Uterus (tissue), 2 donors: ENCODE measurements around the gene ZGLP1.
"Not testable (repeated sequence)": the region's sequence is repeated elsewhere in the genome, so short reads cannot be mapped to it uniquely, and the experiment has no call there.

Experiments used
- POLR2A ChIP-seq, 2 donors: fragments of 450-650 bp; IDR thresholded peaks; one replicate each; pipeline ENCODE4 v1.6.1; 2016; ENCODE audit warnings: antibody characterized with exemption in 2 of 2, mild to moderate bottlenecking in 1 of 2, moderate library complexity in 1 of 2
- TF ChIP-seq, protein P1 (sequence below), 4 experiments: fragments of 200-600 bp in 2 of 4; fragments of 450-650 bp in 2 of 4; sonication (generic) in 2 of 4; IDR thresholded peaks; one replicate each; pipeline ENCODE4 v1.5.1; 2016 to 2019; ENCODE audit warnings: antibody characterized with exemption in 4 of 4, mild to moderate bottlenecking in 2 of 4, moderate library complexity in 1 of 4

DNA sequence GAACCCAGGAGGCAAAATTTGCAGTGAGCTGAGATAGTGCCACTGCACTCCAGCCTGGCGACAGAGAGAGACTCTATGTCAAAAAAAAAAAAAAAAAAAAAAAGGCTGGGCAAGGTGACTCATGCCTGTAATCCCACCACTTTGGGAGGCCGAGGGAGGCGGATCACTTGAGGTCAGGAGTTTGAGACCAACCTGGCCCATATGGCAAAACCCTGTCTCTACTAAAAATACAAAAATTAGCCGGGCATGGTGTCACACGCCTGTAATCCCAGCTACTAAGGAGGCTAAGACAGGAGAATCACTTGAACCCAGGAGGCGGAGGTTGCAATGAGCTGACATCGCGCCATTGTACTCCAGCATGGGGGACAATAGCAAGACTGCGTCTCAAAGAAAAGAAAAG, 27.1 kb upstream of the ZGLP1 start:
- TF ChIP-seq, protein P1, sequence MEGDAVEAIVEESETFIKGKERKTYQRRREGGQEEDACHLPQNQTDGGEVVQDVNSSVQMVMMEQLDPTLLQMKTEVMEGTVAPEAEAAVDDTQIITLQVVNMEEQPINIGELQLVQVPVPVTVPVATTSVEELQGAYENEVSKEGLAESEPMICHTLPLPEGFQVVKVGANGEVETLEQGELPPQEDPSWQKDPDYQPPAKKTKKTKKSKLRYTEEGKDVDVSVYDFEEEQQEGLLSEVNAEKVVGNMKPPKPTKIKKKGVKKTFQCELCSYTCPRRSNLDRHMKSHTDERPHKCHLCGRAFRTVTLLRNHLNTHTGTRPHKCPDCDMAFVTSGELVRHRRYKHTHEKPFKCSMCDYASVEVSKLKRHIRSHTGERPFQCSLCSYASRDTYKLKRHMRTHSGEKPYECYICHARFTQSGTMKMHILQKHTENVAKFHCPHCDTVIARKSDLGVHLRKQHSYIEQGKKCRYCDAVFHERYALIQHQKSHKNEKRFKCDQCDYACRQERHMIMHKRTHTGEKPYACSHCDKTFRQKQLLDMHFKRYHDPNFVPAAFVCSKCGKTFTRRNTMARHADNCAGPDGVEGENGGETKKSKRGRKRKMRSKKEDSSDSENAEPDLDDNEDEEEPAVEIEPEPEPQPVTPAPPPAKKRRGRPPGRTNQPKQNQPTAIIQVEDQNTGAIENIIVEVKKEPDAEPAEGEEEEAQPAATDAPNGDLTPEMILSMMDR (IDR thresholded peaks at IDR 0.05) = not testable (repeated sequence)
- not testable (repeated sequence) for TF ChIP-seq POLR2A (IDR thresholded peaks at IDR 0.05)
